ENCODE measurements around the gene ITGA2B. TPM values are rescaled to one million over a fixed set of nuclear protein-coding genes. Genes with fewer than 3 reads are reported as not detected.
A peak's percentile ranks its signal among the peaks of the same experiment; 100 is the strongest.

ITGA2B gene
- total and polyA plus RNA-seq, 2 of the 13 experiments (the other 11 are each of a cell fraction or from before 2014, with no cell fraction given) = 0.38 to 1.1 TPM

DNA sequence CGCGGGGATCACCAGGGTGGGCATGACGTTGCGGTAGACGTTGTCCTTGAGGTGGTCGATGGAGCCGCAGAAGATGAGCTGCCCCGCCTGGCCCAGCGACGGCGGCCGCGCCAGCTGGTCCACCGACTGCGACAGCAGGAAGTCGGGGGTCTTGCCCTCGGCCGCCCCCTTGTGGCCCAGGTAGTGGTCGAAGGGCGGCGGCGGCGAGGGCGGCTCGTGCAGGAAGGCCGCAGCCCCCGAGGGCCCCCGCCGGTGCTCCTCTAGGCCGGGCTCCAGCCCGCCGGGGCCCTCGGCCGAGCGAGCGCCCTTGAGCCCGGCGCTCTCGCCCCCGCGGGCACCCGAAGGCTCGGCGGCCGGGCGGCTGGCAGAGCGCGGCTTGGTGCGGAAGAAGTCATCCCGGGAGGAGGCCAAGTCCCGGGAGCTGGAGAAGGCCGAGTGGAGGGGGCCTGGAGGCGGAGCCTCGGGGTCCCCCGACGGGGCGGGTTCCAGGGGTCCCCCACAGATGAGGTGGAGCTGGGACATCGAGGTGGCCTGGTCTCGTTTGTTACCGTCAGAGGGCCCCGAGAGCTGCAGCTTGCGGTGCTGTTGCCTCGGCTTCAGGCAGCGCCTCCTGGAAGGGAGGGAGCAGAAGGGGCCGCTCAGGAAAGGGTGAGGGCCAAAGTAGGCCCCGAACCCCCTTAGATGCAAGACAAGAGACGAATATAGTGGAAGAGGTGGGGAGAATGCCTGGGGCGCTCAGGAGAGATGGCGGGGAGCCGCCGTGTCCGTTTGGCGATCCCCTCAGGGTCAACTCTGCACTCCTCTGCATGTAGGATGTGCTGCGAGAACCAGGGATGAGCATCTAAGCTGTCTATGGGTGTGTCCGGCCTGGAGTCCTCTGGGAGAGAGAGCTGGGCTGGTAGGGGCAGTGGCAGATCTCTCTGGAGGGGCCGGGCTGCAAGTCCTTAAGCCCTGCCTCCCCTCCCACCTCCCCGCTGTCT lies 34.6 kb downstream of the ITGA2B start (continued):
- TF ChIP-seq GFI1 (CRISPR knock-in tag; IDR thresholded peaks at IDR 0.05; ENCODE audit: borderline replicate concordance) (no peak), ATRX (CRISPR knock-in tag; IDR thresholded peaks at IDR 0.05; ENCODE audit: borderline replicate concordance) (no peak), ELK4 (CRISPR knock-in tag; IDR thresholded peaks at IDR 0.05; ENCODE audit: borderline replicate concordance) (no peak), ETV5 (CRISPR knock-in tag; IDR thresholded peaks at IDR 0.05; ENCODE audit: borderline replicate concordance) (peak; percentile 64), FOXJ3 (CRISPR knock-in tag; IDR thresholded peaks at IDR 0.05; ENCODE audit: borderline replicate concordance) (no peak), MBNL3 (CRISPR knock-in tag; conservative IDR thresholded peaks at IDR 0.05) (no peak), SP5 (CRISPR knock-in tag; IDR thresholded peaks at IDR 0.05; ENCODE audit: borderline replicate concordance, low read depth) (no peak), CHD2 (IDR thresholded peaks at IDR 0.05; ENCODE audit: low read depth, low read length) (no peak), ZNF562 (CRISPR knock-in tag; IDR thresholded peaks at IDR 0.05; ENCODE audit: borderline replicate concordance) (no peak), HNRNPH1 (optimal IDR thresholded peaks at IDR 0.05; ENCODE audit: low read depth, low read length) (no peak), ZSCAN31 (CRISPR knock-in tag; IDR thresholded peaks at IDR 0.05; ENCODE audit: low read depth) (peak; percentile 55; the same call in 1 of the 2 replicates), ZSCAN25 (CRISPR knock-in tag; IDR thresholded peaks at IDR 0.05) (peak; percentile 65), SNAPC2 (CRISPR knock-in tag; IDR thresholded peaks at IDR 0.05) (no peak), JUND (CRISPR knock-in tag; IDR thresholded peaks at IDR 0.05) (no peak), ATM (IDR thresholded peaks at IDR 0.05; ENCODE audit: borderline replicate concordance) (no peak), KDM1A (CRISPR knock-in tag; IDR thresholded peaks at IDR 0.05) (no peak), KLF15 (CRISPR knock-in tag; IDR thresholded peaks at IDR 0.05; ENCODE audit: borderline replicate concordance) (no peak), ZC3H13 (CRISPR knock-in tag; IDR thresholded peaks at IDR 0.05) (no peak), SKIL (CRISPR knock-in tag; IDR thresholded peaks at IDR 0.05; ENCODE audit: borderline replicate concordance) (no peak), PITX1 (CRISPR knock-in tag; IDR thresholded peaks at IDR 0.05) (0 out of 2 replicates have a peak, but pooled peaks have one; percentile 40), HDAC1 (CRISPR knock-in tag; IDR thresholded peaks at IDR 0.05) (peak; percentile 55), HMG20A (CRISPR knock-in tag; IDR thresholded peaks at IDR 0.05; ENCODE audit: borderline replicate concordance) (no peak)
- TF ChIP-seq, protein P1, sequence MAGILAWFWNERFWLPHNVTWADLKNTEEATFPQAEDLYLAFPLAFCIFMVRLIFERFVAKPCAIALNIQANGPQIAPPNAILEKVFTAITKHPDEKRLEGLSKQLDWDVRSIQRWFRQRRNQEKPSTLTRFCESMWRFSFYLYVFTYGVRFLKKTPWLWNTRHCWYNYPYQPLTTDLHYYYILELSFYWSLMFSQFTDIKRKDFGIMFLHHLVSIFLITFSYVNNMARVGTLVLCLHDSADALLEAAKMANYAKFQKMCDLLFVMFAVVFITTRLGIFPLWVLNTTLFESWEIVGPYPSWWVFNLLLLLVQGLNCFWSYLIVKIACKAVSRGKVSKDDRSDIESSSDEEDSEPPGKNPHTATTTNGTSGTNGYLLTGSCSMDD (CRISPR knock-in tag; IDR thresholded peaks at IDR 0.05) = no peak
- TF ChIP-seq, protein P2, sequence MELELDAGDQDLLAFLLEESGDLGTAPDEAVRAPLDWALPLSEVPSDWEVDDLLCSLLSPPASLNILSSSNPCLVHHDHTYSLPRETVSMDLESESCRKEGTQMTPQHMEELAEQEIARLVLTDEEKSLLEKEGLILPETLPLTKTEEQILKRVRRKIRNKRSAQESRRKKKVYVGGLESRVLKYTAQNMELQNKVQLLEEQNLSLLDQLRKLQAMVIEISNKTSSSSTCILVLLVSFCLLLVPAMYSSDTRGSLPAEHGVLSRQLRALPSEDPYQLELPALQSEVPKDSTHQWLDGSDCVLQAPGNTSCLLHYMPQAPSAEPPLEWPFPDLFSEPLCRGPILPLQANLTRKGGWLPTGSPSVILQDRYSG (CRISPR knock-in tag; IDR thresholded peaks at IDR 0.05) = peak; percentile 55; the same call in 1 of the 2 replicates
